ENCODE data around the gene MAGI2.
"Not testable (repeated sequence)": the region's sequence is repeated elsewhere in the genome, so short reads cannot be mapped to it uniquely, and the experiment has no call there.

MAGI2 gene

DNA sequence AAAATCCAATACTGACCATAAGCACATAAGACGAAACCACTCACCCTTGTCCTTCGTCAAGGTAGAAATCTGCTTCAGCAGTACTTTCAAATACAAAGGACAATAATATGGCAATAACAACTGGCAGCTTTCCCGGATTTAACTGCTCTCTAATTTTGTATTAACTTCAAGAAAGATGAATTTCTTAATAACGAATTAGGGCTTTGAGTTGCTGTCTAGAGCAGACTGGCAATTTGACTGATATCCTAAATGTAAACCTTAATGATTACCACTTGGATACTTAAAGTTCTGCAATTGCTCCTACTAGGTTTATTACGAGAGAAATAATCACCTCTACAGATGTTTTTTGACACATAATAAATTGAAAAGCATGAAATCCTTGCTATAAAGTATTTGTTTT lies 418.7 kb downstream of the MAGI2 start:
- no peak for FAIRE-seq

DNA sequence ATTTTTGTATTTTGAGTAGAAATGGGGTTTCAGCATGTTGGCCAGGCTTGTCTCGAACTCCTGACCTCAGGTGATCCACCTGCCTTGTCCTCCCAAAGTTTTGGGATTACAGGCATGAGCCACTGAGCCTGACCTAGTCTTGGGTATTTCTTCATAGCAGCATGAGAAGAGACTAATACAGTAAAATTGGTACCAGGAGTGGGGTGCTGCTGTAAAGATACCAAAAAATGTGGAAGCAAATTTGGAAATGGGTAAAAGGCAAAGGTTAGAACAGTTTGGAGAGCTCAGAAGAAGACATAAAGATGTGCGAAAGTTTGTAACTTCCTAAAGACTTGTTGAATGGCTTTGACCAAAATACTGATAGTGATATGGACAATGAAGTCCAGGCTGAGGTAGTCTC lies 433.8 kb downstream of the MAGI2 start:
- FAIRE-seq = not testable (repeated sequence)

DNA sequence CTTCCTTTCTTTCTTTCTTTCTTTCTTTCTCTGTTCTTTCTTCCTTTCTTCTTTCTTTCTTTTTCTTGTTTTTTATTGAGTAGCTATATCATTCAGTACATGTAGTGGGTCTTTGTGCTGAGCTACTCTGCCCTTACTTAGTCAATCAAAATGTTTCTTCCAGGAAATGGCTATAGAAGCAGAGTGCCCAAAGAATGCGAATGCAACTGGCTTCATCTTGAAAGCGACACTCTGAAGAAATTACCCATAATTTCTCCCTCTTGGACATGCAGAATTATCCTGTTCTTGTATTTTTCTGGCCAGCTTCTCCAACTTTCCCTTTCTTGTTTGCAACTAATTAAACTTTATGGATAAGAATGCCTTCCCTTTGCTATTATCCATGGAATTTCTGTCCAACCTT lies 441.5 kb downstream of the MAGI2 start:
- no peak for FAIRE-seq

GRCh38 chr7:79009647-79010046 lies 443.8 kb downstream of the MAGI2 start:
- no peak for FAIRE-seq

- FAIRE-seq = no peak
Observed at GRCh38 chr7:79008786-79009185, 444.7 kb downstream of the MAGI2 start.

GRCh38 chr7:78996013-78996412 lies 457.5 kb downstream of the MAGI2 start:
- FAIRE-seq = no peak

DNA sequence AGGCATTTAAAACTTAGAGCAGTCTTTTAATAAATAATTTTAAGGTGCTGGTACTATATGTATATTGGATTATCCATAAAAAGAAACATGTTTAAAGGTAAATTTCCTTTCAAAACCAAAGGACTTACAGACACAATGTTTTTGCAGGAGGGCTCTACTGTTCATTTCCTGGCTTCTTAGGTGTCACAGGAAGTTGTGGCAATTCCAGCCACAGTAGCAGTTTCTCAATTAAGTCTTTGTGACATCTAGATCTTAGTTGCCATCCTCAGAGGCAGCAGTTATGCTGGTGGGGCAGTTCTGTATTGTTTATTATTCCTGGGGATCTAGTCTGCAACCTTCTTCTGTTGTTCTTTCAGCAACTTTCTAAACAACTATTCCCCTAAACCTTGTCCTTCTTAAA lies 460.1 kb downstream of the MAGI2 start:
- no peak for FAIRE-seq

GRCh38 chr7:78985509-78985908 lies 468.0 kb downstream of the MAGI2 start:
- peak; percentile 72 for FAIRE-seq

DNA sequence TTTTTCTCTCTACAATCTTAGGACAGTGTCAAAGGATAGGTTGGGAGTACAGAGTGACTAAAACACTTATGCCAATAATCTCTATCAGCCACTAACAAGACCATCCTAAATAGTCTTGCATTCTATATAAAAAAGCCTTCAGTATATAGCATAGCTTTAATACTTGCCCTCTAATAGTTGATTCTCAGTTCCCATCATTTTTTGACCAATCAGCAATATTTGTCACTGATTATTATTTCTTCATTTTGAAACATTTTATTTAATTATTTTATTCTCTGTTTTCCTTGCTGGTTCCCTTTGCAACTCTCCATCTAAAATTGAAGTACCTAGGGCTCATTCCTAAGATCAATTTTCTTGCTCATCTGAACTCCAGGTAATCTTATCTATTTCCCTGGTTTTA lies 470.0 kb downstream of the MAGI2 start:
- FAIRE-seq = no peak

DNA sequence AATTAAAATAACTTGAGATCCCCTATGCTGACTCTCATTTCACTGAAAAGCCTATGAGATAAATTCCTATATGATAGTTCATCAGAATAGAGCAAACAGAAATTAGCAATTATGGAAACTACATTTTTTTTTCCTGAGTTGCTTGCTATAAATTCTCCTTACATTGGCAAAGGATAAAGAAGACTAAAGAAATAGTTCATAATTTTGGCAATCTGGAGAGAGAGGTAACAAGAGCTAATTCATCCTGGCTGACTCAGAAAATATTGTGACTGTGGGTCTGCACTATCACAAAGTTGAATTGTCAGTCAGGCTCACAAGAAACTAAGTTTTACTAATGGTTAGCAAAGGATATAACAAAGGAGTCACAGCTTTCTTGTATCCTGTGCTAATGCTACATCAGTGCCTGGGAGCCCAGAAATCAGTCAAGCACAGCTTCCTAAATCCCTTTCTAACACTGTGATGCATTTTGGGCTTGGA lies 483.0 kb downstream of the MAGI2 start:
- no peak for FAIRE-seq

DNA sequence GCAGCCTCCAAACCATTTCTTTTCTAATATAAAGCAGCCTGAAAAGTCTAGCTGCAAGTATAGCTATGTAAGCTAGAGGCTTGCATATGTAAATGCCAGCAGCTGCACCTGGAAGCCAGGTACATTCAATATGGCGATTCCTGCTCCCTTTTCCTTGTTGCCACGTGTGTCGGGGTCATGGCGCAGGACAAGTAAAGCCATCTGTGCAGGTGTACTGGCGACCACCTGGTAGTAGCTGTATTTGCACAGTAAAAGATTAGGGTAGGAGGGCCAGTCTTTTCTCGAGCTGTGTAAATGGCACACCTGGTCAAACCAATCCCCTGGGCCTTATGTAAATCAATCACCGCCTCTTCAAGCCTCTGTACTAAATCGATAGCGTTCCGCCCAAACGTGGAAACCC lies 484.5 kb downstream of the MAGI2 start:
- no peak for FAIRE-seq

- not testable (repeated sequence) for FAIRE-seq
Observed at GRCh38 chr7:78967561-78967960, 485.9 kb downstream of the MAGI2 start.

DNA sequence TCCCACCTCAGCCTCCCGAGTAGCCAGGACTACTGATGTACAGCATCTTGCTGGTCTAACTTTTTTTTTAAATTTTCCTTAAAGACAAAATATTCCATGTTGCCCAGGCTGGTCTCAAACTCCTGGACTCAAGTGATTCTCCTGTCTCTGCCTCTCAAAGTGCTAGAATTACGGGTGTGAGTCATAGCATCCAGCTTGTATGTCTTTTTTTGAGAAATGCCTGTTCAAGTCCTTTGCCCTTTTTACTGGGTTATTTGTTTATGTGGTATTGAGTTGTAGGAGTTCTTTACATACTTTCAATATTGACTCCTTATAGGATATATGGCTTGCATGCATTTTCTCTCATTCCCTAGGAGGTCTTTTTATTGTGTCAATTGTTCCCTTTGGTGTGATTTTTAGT lies 486.4 kb downstream of the MAGI2 start:
- no peak for FAIRE-seq

- no peak for FAIRE-seq
Observed at GRCh38 chr7:78959477-78959876, 494.0 kb downstream of the MAGI2 start.

- no peak for FAIRE-seq
Observed at GRCh38 chr7:78955329-78955728, 498.1 kb downstream of the MAGI2 start.

GRCh38 chr7:78953726-78954363 lies 499.6 kb downstream of the MAGI2 start:
- FAIRE-seq = no peak

DNA sequence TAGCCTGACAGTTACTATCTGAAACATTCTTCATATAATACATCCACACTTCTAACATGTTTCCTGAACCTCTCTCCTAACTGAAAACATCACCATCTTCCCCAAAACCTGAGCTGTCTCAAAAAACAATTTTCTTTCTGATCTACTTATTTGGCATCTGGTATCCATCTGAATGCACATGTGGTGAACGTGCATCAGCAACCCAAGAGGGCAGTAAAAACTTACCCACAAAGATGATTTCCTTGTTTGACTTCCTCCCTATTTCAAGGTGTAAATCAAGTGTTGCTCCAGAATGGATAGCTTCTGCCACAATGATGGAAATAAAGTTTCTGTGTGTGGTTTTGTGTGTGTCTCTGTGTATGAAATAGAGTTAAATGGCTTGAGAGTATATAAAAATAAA lies 500.4 kb downstream of the MAGI2 start:
- FAIRE-seq = no peak

GRCh38 chr7:78939669-78940068 lies 513.8 kb downstream of the MAGI2 start:
- FAIRE-seq = no peak

- FAIRE-seq = no peak
Observed at GRCh38 chr7:78924581-78924980, 528.9 kb downstream of the MAGI2 start.

GRCh38 chr7:78912781-78913180 lies 540.7 kb downstream of the MAGI2 start:
- FAIRE-seq = no peak

DNA sequence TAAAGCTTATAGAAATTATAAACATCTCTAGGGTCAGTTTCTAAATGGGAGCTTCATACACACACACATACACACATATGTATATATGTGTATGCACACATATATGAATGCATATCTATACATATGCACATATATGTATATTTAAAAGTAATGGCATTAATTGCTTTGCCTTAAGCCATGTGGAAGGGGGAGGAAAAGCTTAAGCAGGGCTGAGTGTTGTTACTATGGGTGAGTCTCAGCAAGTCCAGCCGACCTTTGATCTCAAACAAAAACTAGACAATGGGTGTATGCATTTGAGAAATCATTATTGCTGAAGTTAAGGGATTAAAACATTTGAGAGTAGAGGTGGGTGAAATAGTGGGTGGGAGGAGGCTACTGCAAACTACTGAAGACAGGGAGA lies 546.7 kb downstream of the MAGI2 start:
- no peak for FAIRE-seq

GRCh38 chr7:78905436-78905835 lies 548.0 kb downstream of the MAGI2 start:
- FAIRE-seq = no peak

- no peak for FAIRE-seq
Observed at GRCh38 chr7:78904983-78905382, 548.5 kb downstream of the MAGI2 start.

- no peak for FAIRE-seq
Observed at GRCh38 chr7:78901566-78901965, 551.9 kb downstream of the MAGI2 start.

GRCh38 chr7:78900806-78901205 lies 552.7 kb downstream of the MAGI2 start:
- no peak for FAIRE-seq
